Subcutaneous adipose tissue (tissue), 4 donors: Measurements from ENCODE around the gene GJB2. TPM values are rescaled to one million over a fixed set of nuclear protein-coding genes. Genes with fewer than 3 reads are reported as not detected.

Experiments
- total RNA-seq, 4 donors: library from RNA; depleted of rRNA; stranded (reverse); fragments of >200 nt; gene quantifications; one replicate each; pipeline ENCODE4 v1.1.0, GENCODE V29; 2016
- TF ChIP-seq, protein P1 (sequence below): fragments of 450-650 bp; IDR thresholded peaks from one replicate; pipeline ENCODE4 v1.5.1; 2016; ENCODE audit warnings: low read depth, mild to moderate bottlenecking, control low read depth, antibody characterized with exemption, moderate library complexity

The GJB2 gene
- total RNA-seq, 4 donors from 2014 or later = not detected

DNA sequence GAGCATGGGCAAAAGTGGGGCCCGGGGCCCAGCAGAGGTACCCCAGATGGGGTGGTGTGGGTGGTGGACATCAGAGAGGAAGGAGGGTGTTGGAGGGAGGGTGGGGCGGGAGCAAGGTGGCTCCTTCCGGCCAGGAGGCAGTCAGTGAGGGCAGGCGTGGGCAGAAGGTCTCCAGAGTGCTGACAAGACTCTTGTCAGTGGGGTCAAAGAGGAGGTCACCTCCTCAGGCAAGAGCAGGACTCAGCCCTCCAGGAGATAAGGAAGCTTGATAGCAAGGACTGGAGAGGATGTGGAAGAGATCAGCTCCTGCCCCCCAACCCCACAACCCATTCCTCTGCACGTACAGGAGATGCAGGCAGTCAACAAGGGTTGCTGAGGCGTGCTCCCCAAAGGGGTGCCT lies 41.7 kb downstream of the GJB2 start:
- TF ChIP-seq, protein P1, sequence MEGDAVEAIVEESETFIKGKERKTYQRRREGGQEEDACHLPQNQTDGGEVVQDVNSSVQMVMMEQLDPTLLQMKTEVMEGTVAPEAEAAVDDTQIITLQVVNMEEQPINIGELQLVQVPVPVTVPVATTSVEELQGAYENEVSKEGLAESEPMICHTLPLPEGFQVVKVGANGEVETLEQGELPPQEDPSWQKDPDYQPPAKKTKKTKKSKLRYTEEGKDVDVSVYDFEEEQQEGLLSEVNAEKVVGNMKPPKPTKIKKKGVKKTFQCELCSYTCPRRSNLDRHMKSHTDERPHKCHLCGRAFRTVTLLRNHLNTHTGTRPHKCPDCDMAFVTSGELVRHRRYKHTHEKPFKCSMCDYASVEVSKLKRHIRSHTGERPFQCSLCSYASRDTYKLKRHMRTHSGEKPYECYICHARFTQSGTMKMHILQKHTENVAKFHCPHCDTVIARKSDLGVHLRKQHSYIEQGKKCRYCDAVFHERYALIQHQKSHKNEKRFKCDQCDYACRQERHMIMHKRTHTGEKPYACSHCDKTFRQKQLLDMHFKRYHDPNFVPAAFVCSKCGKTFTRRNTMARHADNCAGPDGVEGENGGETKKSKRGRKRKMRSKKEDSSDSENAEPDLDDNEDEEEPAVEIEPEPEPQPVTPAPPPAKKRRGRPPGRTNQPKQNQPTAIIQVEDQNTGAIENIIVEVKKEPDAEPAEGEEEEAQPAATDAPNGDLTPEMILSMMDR = no peak

DNA sequence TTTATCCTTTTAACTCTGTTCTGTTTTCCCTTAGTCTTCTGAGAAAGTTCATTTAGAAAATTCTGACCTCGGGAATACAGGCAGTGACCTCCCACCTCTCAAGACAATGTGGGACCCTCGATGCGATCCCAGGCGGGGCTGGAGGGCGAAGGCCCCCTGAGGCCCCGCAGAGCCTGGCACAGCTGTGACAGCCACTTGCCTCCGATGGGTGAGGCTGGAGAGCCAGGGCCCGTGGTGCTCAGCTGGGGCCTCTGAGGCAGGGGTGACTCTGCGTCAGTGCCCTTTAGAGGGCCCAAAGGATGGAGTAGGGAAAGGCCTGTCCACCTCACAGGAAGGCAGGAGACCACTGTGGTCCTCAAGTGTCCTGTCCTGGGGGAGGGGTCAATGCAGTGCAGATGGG lies 42.2 kb downstream of the GJB2 start:
- TF ChIP-seq, protein P1 = no peak

DNA sequence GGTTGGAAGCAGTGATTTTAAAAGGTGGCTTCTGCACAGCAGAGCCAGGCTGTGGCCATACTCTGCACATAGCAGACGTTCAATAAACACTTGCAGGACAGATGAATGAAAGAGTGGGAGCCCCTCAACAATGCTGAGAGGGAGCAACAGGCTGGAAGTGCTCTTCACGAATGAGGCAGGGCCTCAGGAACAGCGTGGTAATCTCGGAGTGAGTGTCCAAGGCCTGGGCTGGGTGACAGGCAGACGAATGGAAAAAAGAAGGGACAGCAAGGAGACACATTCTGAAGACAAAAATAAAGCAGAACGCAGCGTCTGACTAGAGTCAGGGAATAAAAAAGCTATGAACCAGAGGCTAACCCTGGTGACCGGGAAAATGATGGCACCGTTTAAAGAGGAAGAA lies 43.0 kb downstream of the GJB2 start:
- TF ChIP-seq, protein P1 = no peak

DNA sequence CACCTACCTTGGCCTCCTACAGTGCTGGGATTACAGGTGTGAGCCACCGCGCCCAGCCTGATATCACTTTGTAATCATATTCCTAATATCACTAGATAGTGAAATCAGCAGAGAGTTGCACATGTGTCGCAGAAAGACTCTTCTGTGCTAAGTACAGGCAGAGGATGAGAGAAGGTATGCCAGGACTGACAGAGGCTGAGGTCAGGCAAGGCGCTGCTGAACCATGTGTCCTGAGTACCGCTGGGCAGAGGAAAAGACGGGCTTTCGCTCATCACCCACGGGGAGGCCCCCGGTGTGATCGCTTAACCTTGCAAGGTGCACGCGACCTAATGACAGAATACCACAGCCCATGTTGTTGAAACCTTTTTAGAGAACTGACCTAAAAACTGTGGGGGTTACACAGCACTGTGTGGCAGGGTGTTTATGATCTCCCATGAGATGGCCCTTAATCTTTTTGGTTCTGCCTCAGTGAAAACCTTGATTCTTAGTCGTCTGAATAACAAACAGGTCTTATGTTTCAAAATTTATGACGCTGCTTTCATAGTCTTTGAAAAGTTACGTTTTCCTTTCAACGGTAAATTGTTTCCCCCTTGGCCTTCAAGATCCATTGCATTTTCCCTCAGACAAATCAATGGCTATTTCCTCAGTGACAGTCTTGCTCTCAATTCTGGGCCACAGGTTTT lies 44.1 kb downstream of the GJB2 start:
- TF ChIP-seq, protein P1 = no peak

DNA sequence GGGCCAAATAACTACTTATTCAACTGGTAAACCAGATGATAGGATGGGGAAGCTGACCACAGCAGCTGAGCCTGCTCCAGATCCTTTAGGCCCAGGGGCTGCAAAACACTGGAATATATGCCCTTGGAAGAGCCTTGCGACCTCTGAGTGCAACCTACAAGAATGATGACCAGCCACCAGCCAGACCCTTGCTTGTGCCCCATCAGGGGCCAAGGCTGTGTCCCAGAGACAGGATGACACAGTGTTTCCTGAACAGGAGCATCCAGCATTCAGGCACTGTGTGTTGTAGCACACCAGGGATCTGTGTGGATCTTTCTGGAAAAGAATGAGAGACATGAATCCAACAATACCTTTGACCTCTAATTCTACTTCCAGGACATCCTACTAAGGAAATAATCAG lies 46.4 kb downstream of the GJB2 start:
- TF ChIP-seq, protein P1 = no peak

DNA sequence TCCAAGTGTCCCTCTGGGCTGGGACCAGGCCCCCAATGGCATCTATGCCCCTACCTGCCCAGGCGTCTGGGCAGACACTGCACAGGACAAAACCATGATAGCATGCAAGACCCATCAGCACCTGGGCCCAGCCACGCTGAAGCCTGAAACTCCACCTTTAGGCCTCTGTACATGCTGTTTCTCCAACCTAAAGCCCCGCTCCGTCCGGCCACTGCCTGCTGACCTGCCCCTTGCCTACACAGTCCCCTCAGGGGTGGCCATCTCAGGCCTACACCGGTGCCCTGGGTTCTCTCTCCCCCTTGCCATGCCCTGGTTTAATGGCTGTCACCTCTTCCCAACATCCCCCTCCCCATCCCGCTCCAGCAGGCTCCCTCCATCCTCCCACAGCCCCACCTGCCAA lies 47.2 kb downstream of the GJB2 start:
- TF ChIP-seq, protein P1 = no peak

DNA sequence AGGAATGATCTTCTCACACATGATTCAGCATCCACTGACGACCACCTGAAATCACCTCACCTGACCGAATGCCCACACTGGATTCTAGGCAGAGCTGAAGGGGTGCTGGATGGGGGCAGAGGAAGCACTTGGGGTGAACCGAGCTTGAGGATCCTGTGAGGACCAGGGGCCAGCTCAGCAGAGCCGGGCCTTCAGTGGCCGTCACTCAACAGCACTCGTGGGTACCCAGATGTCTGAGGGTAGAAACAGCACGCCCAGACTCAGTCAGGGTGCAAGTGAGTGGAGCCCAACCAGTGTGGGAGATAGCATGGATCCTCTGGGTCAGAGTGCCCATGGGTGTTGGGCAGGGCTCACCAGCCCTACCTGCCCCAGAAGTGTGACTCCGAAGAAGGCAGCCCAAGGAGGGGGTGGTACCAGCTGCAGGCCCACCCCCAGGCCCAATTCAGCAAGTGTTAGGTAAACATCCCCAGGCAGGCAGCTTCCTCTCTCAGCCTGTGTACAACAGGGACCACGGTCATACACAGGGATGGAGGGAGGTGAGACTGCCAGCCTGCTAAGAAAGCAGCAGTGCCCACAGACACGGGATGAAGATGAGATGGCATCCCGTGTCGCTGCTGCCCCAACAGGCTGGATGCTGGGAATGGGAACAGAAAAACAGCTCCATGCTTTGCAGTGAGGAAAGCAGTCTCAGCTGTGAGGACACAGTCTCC lies 48.4 kb downstream of the GJB2 start:
- TF ChIP-seq, protein P1 = no peak
